ENCODE data around the gene TNFAIP8L1. TPM values are rescaled to one million over a fixed set of nuclear protein-coding genes. Genes with fewer than 3 reads are reported as not detected.

Gene TNFAIP8L1
- polyA plus RNA-seq, 2 donors, result 4.2 to 4.7 TPM

DNA sequence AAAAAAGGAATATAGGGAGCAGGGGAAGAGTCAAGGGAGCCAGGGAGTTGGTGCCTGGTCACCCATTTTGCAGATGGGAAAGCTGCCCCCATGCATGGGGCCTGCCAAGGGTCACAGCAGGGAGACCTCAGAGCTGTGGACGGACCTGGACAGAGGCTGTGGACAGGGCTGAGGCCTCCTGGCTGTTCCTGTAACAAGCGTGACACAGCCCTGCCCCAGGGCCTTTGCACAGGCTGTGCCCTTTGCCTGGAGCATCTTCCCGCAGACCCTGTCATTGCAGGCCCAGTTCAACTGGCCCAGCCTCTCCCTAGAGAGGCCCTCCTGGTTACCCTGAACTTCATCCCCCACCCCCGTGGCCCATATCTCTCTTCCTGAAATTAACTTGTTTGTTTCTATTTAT is 6.4 kb downstream of the TNFAIP8L1 start:
- no peaks in the 10 kb centered on the region for H3K27me3 ChIP-seq (ENCODE audit: control insufficient read depth in 1 of 2, insufficient read depth in 2 of 2, low read length in 2 of 2)
- no peaks in the 10 kb centered on the region for H3K9me3 ChIP-seq (ENCODE audit: control insufficient read depth in 2 of 2, insufficient read depth in 1 of 2, low read depth in 1 of 2, low read length in 1 of 2)
- 86 to 93% methylated on average over 4 of the region's 4 CpGs for WGBS, 2 donors
- H3K4me1 ChIP-seq (ENCODE audit: control insufficient read depth in 2 of 2, insufficient read depth in 2 of 2, low read length in 1 of 2), result peaks cover 2 to 6% of the 10 kb centered on the region in 2 donors
- no peak overlapping the region for H3K4me3 ChIP-seq (ENCODE audit: low read depth in 1 of 2, low read length in 2 of 2)
- H3K27ac ChIP-seq (ENCODE audit: low read depth in 2 of 2, low read length in 1 of 2), result no peak overlapping the region
- H3K36me3 ChIP-seq (ENCODE audit: control insufficient read depth in 2 of 2, insufficient read depth in 2 of 2, low read length in 1 of 2), result peaks cover 0 to 4% of the 10 kb centered on the region in 2 donors

DNA sequence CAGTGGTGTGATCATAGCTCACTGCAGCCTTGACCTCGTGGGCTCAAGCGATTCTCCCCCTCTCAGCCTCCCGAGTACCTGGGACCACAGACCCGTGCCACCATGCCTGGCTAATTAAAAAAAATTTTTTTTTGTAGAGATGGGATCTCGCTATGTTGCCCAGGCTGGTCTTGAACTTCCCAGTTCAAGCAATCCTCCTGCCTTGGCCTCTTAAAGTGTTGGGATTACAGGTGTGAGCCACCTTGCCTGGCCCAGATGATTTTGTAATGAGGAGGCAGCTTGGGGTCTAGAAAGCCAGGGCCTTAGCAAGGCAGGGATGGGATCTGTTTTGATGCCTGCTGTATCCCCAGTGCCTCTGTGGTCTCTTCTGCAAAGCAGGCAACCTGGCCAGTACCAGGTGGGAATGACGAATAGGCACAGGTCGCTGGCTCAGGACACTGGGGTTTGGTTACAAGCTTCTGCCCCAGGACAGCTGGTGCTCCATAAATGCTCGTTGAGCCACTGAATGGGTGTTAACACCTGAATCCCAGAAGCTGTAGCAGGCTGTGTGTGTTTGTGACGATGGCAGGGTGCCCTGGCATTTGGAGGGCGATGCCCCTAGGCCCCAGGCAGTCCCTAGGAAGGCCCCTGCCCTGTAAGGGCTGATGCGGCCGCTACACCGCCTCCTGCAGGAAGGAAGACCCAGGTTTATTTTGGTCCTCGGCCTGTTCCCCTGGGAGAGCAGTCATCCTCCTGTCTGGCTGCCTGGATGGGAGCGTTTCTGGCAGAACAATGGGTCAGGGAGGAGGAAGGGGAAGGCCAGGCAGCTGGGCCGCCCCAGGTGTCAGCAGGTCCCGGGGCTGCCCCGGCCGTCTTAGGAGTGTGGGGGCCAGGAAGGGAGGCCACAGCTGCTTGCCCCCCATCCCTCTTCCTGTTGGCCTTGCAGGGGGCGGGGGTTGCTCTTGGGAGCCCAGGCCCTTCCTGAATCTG is 8.6 kb downstream of the TNFAIP8L1 start:
- Histone ChIP-seq H3K27me3 (ENCODE audit: control insufficient read depth in 1 of 2, insufficient read depth in 2 of 2, low read length in 2 of 2) (no peaks in the 10 kb centered on the region), H3K27ac (ENCODE audit: low read depth in 2 of 2, low read length in 1 of 2) (peak overlapping the region in 1 of 2 donors; percentile 54), H3K36me3 (ENCODE audit: control insufficient read depth in 2 of 2, insufficient read depth in 2 of 2, low read length in 1 of 2) (peaks cover 0 to 15% of the 10 kb centered on the region in 2 donors), H3K4me1 (ENCODE audit: control insufficient read depth in 2 of 2, insufficient read depth in 2 of 2, low read length in 1 of 2) (no peaks in the 10 kb centered on the region), H3K4me3 (ENCODE audit: low read depth in 1 of 2, low read length in 2 of 2) (no peak overlapping the region), H3K9me3 (ENCODE audit: control insufficient read depth in 2 of 2, insufficient read depth in 1 of 2, low read depth in 1 of 2, low read length in 1 of 2) (no peaks in the 10 kb centered on the region)
- WGBS, 2 donors, result 70 to 75% methylated on average over 20 of the region's 20 CpGs

DNA sequence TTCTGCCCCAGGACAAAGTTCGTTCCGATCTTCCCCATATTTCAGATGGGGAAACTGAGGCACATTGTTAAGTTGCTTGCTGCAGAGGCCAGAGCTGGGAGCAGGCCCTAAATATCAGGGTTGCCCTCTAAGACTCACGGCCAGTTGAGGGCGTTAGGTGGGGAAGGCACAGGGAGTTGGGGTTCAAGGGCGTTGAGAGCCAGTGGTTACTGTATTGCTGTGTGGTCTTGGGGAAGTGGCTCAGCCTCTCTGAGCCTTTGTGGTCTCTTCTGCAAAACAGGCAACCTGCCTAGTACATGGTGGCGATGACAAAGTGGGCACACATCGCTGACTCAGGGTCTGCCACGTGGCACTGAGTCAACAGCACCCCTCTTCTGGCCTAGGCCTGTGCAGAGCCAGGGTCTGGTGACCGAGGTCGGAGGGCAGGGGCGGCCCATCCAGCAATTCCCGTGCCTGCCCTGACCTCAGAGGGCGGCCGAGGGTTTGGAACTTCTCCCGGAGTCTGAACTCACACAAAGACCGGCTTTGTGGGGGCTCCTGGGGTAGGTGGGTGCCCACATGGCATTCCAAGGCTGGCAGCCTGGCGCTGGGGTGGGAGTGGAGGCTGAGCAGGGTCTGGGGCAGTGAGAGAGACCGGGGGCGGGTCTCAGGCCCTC is 10.2 kb downstream of the TNFAIP8L1 start:
- no peaks in the 10 kb centered on the region for H3K4me1 ChIP-seq (ENCODE audit: control insufficient read depth in 2 of 2, insufficient read depth in 2 of 2, low read length in 1 of 2)
- no peaks in the 10 kb centered on the region for H3K27me3 ChIP-seq (ENCODE audit: control insufficient read depth in 1 of 2, insufficient read depth in 2 of 2, low read length in 2 of 2)
- WGBS, 2 donors, result 85 to 86% methylated on average over 19 of the region's 19 CpGs
- H3K36me3 ChIP-seq (ENCODE audit: control insufficient read depth in 2 of 2, insufficient read depth in 2 of 2, low read length in 1 of 2), result peaks cover 0 to 15% of the 10 kb centered on the region in 2 donors
- no peaks in the 10 kb centered on the region for H3K9me3 ChIP-seq (ENCODE audit: control insufficient read depth in 2 of 2, insufficient read depth in 1 of 2, low read depth in 1 of 2, low read length in 1 of 2)
- no peak overlapping the region for H3K4me3 ChIP-seq (ENCODE audit: low read depth in 1 of 2, low read length in 2 of 2)
- no peak overlapping the region for H3K27ac ChIP-seq (ENCODE audit: low read depth in 2 of 2, low read length in 1 of 2)

DNA sequence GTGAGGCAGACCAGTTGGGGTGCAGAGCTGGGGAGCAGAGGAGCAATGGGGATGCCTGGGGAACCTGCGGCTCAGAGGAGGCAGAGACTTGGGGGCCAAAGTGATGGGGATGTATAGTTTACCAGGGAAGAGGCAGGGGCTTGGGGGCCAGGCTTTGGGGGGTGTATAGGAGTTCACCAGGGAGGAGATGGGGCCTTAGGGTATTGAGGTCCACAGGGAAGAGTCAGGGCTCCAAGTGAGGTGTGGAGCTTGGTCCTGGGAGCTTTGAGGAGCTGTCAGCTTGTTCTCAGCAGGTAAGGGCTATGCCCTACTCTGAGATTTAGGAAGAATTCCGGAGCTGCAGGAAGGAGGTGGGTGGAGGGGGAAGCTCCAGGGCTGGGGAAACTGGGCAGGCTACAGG is 10.8 kb downstream of the TNFAIP8L1 start:
- Histone ChIP-seq H3K27me3 (ENCODE audit: control insufficient read depth in 1 of 2, insufficient read depth in 2 of 2, low read length in 2 of 2) (no peaks in the 10 kb centered on the region), H3K36me3 (ENCODE audit: control insufficient read depth in 2 of 2, insufficient read depth in 2 of 2, low read length in 1 of 2) (peaks cover 4 to 18% of the 10 kb centered on the region in 2 donors), H3K9me3 (ENCODE audit: control insufficient read depth in 2 of 2, insufficient read depth in 1 of 2, low read depth in 1 of 2, low read length in 1 of 2) (no peaks in the 10 kb centered on the region), H3K4me1 (ENCODE audit: control insufficient read depth in 2 of 2, insufficient read depth in 2 of 2, low read length in 1 of 2) (no peaks in the 10 kb centered on the region), H3K27ac (ENCODE audit: low read depth in 2 of 2, low read length in 1 of 2) (no peak overlapping the region), H3K4me3 (ENCODE audit: low read depth in 1 of 2, low read length in 2 of 2) (no peak overlapping the region)
- 76 to 91% methylated on average over 2 of the region's 2 CpGs for WGBS, 2 donors

DNA sequence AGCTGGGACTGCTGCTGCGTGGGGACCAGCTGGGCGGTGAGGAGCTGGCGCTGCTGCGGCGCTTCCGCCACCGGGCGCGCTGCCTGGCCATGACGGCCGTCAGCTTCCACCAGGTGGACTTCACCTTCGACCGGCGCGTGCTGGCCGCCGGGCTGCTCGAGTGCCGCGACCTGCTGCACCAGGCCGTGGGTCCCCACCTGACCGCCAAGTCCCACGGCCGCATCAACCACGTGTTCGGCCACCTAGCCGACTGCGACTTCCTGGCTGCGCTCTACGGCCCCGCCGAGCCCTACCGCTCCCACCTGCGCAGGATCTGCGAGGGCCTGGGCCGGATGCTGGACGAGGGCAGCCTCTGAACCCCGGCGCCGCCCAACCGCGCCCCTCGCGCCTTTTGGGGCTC is 12.8 kb downstream of the TNFAIP8L1 start:
- peaks cover 4 to 26% of the 10 kb centered on the region in 2 donors for H3K36me3 ChIP-seq (ENCODE audit: control insufficient read depth in 2 of 2, insufficient read depth in 2 of 2, low read length in 1 of 2)

DNA sequence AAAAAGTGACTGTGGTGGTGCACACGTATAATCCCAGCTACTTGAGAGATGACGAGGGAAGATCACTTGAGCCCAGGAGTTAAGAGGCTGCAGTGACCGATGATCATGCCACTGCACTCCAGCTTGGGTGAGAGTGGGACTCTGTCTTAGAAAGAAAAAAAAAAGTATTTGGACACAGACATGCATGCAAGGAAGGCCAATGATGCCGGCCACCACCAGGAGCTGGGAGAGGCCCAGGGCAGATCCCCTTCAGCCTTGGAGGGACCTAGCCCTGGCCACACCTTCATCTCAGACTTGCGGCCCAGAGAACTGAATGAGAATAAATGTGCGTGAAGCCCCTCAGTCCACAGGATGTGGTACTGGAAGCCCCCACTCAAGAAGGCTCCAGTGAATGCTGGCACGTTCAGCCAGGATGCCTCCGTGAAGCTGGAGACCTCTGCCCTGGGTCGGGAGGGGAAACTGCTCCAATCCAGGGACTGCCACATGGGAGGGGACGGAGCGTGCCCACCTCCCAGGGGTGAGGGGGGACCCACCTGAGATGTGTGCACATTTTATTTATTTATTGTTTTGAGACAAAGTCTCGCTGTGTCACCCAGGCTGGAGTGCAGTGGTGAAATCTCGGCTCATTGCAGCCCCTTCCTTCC is 14.6 kb downstream of the TNFAIP8L1 start:
- 84 to 88% methylated on average over 13 of the region's 13 CpGs for WGBS, 2 donors
- peaks cover 12 to 39% of the 10 kb centered on the region in 2 donors for H3K36me3 ChIP-seq (ENCODE audit: control insufficient read depth in 2 of 2, insufficient read depth in 2 of 2, low read length in 1 of 2)
- H3K4me3 ChIP-seq (ENCODE audit: low read depth in 1 of 2, low read length in 2 of 2), result no peak overlapping the region
- H3K27ac ChIP-seq (ENCODE audit: low read depth in 2 of 2, low read length in 1 of 2), result no peak overlapping the region
- H3K9me3 ChIP-seq (ENCODE audit: control insufficient read depth in 2 of 2, insufficient read depth in 1 of 2, low read depth in 1 of 2, low read length in 1 of 2), result peaks cover 3 to 5% of the 10 kb centered on the region in 2 donors
- no peaks in the 10 kb centered on the region for H3K27me3 ChIP-seq (ENCODE audit: control insufficient read depth in 1 of 2, insufficient read depth in 2 of 2, low read length in 2 of 2)
- no peaks in the 10 kb centered on the region for H3K4me1 ChIP-seq (ENCODE audit: control insufficient read depth in 2 of 2, insufficient read depth in 2 of 2, low read length in 1 of 2)

More for the DNA sequence above, 12.8 kb downstream of the TNFAIP8L1 start:
- no peak overlapping the region for H3K27ac ChIP-seq (ENCODE audit: low read depth in 2 of 2, low read length in 1 of 2)
- H3K9me3 ChIP-seq (ENCODE audit: control insufficient read depth in 2 of 2, insufficient read depth in 1 of 2, low read depth in 1 of 2, low read length in 1 of 2), result no peaks in the 10 kb centered on the region
- no peaks in the 10 kb centered on the region for H3K27me3 ChIP-seq (ENCODE audit: control insufficient read depth in 1 of 2, insufficient read depth in 2 of 2, low read length in 2 of 2)
- no peaks in the 10 kb centered on the region for H3K4me1 ChIP-seq (ENCODE audit: control insufficient read depth in 2 of 2, insufficient read depth in 2 of 2, low read length in 1 of 2)
- no peak overlapping the region for H3K4me3 ChIP-seq (ENCODE audit: low read depth in 1 of 2, low read length in 2 of 2)
- 91 to 95% methylated on average over 29 to 44 of the region's 44 CpGs for WGBS, 2 donors

DNA sequence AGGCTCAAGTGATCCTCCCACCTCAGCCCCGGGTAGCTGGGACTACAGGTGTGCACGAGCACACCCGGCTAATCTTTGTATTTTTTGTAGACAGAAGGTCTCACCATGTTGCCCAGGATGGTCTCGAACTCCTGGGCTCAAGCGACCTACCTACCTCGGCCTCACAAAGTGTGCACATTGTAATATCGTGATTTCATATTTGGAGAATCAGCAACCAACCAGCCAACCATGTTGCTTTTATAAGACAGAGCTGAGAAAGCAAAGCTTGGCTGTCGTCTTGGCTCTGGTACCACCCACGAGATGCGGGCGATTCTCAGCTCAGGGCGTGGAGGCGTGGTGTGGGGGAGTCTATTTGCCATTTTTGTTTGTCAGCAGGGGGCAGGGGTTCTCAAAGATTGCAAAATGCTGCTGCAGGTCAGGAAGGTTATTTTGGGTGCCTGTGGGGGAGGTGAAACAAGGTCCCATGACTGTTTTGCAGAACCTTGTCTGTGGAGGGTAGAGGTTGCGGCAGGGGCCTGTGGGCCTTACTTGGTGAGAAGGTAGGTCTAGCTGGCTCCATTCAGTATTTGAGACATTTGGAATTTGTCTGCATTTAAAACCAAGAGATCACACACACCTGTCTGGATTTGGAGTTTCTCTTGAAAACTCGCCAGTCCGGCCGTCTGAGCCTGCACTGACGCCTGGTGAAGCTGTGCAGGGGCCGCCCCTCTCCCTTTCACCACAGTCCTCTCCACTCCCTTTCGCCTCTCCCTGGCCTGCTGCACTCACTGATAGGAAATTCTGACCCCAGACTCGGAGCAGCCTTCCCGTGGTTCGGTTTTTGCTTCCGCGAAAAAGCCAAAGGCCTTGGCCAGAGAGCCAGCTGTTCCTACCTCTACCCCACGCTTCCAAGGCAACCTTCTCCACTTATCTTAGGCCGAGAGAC is 15.4 kb downstream of the TNFAIP8L1 start:
- no peak overlapping the region for H3K4me3 ChIP-seq (ENCODE audit: low read depth in 1 of 2, low read length in 2 of 2)
- H3K4me1 ChIP-seq (ENCODE audit: control insufficient read depth in 2 of 2, insufficient read depth in 2 of 2, low read length in 1 of 2), result no peaks in the 10 kb centered on the region
- peaks cover 12 to 40% of the 10 kb centered on the region in 2 donors for H3K36me3 ChIP-seq (ENCODE audit: control insufficient read depth in 2 of 2, insufficient read depth in 2 of 2, low read length in 1 of 2)
- peaks cover 3 to 5% of the 10 kb centered on the region in 2 donors for H3K9me3 ChIP-seq (ENCODE audit: control insufficient read depth in 2 of 2, insufficient read depth in 1 of 2, low read depth in 1 of 2, low read length in 1 of 2)
- whole genome bisulfite sequencing, 2 donors, result 83 to 85% methylated on average over 27 of the region's 27 CpGs
- no peak overlapping the region for H3K27ac ChIP-seq (ENCODE audit: low read depth in 2 of 2, low read length in 1 of 2)
- H3K27me3 ChIP-seq (ENCODE audit: control insufficient read depth in 1 of 2, insufficient read depth in 2 of 2, low read length in 2 of 2), result no peaks in the 10 kb centered on the region

DNA sequence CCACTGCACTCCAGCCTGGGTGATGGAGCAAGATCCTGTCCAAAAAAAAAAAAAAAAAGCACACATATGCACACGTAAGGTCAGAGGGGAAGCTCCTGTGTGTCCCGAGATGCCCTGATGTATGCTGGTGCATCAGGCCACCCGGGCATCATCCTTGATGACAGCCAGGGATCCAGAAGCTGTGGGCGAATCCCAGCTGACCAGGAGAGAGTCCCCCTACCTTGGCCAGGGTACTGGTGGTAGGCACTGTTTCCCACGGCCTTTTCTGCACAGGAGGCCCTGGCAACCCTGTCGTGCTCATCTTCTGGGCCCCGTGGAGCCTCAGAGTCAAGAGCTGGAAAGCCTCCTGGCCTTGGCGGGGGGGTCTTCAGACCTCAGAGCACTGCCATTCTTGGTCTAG is 16.8 kb downstream of the TNFAIP8L1 start:
- H3K36me3 ChIP-seq (ENCODE audit: control insufficient read depth in 2 of 2, insufficient read depth in 2 of 2, low read length in 1 of 2), result peaks cover 12 to 47% of the 10 kb centered on the region in 2 donors
- H3K27ac ChIP-seq (ENCODE audit: low read depth in 2 of 2, low read length in 1 of 2), result no peak overlapping the region
- no peaks in the 10 kb centered on the region for H3K4me1 ChIP-seq (ENCODE audit: control insufficient read depth in 2 of 2, insufficient read depth in 2 of 2, low read length in 1 of 2)
- H3K27me3 ChIP-seq (ENCODE audit: control insufficient read depth in 1 of 2, insufficient read depth in 2 of 2, low read length in 2 of 2), result no peaks in the 10 kb centered on the region
- 74 to 77% methylated on average over 8 of the region's 8 CpGs for WGBS, 2 donors
- no peak overlapping the region for H3K4me3 ChIP-seq (ENCODE audit: low read depth in 1 of 2, low read length in 2 of 2)
- peaks cover 3 to 5% of the 10 kb centered on the region in 2 donors for H3K9me3 ChIP-seq (ENCODE audit: control insufficient read depth in 2 of 2, insufficient read depth in 1 of 2, low read depth in 1 of 2, low read length in 1 of 2)
